HL-60 (cell line): ENCODE measurements around the gene R3HDM2.

Source experiments
- DNase-seq, 2 experiments: peaks; one replicate each; pipeline ENCODE4 v3.0.0-alpha.2; 2010 to 2020; ENCODE audit warnings: low read depth in 1 of 2, low spot score in 1 of 2
- H3K27ac ChIP-seq: fragments of 250-450 bp; sonication (Bioruptor Pico); replicated peaks from 2 replicates; pipeline ENCODE4 v1.5.1; 2020; ENCODE audit warnings: mild to moderate bottlenecking, moderate library complexity
- H3K27me3 ChIP-seq: fragments of 250-450 bp; sonication (Bioruptor Pico); 2 replicates; pipeline ENCODE4 v1.5.1; 2021; ENCODE audit warnings: mild to moderate bottlenecking, moderate library complexity; ENCODE audit not compliant: insufficient read depth, poor library complexity, severe bottlenecking
- H3K4me3 ChIP-seq: replicated peaks from 2 replicates; pipeline ENCODE4 v1.5.1; 2011; ENCODE audit warnings: mild to moderate bottlenecking, control low read depth, low read length; ENCODE audit not compliant: insufficient read depth
- GABPA ChIP-seq: IDR thresholded peaks from 2 replicates; pipeline ENCODE4 v1.6.1; 2012; ENCODE audit warnings: low read depth
- POLR2AphosphoS5 ChIP-seq: IDR thresholded peaks from 2 replicates; pipeline ENCODE4 v1.6.1; 2012; ENCODE audit warnings: low read depth
- SPI1 ChIP-seq: IDR thresholded peaks from 2 replicates; pipeline ENCODE4 v1.6.1; 2012; ENCODE audit warnings: low read depth, mild to moderate bottlenecking, borderline replicate concordance
- TF ChIP-seq, protein P1 (sequence below): IDR thresholded peaks from one replicate; pipeline ENCODE4 v1.5.1; 2011; ENCODE audit warnings: low read length, control low read depth, inconsistent platforms; ENCODE audit not compliant: insufficient read depth
- TF ChIP-seq, protein P2 (sequence below): IDR thresholded peaks from 2 replicates; pipeline ENCODE4 v1.6.1; 2012; ENCODE audit warnings: low read depth; ENCODE audit not compliant: insufficient replicate concordance

Gene R3HDM2

DNA sequence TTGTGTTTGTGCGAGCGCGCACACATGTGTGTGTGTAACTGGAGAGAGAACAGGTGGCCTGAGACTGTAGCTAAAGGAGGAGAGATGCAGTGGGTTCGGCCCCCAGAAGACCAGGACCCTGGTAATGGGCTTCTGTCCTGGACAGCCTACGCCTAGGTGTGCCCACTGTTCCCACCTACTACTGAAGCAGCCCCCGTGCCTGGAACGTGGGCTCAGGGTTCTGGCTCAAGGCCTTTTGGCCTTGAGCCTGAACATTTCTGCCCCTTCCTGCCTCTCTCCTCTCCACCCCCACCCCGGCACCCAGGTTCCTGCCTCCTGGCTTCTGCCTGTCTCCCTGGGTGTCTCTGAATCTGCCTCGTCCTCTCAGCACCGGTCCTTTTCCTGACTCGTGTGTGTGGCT lies 215.8 kb downstream of the R3HDM2 start:
- peaks cover 53% of the 10 kb centered on the region for H3K27me3 ChIP-seq
- DNase-seq, result no peak
- TF ChIP-seq SPI1 (no peak), GABPA (no peak), POLR2AphosphoS5 (no peak)
- TF ChIP-seq, protein P1, sequence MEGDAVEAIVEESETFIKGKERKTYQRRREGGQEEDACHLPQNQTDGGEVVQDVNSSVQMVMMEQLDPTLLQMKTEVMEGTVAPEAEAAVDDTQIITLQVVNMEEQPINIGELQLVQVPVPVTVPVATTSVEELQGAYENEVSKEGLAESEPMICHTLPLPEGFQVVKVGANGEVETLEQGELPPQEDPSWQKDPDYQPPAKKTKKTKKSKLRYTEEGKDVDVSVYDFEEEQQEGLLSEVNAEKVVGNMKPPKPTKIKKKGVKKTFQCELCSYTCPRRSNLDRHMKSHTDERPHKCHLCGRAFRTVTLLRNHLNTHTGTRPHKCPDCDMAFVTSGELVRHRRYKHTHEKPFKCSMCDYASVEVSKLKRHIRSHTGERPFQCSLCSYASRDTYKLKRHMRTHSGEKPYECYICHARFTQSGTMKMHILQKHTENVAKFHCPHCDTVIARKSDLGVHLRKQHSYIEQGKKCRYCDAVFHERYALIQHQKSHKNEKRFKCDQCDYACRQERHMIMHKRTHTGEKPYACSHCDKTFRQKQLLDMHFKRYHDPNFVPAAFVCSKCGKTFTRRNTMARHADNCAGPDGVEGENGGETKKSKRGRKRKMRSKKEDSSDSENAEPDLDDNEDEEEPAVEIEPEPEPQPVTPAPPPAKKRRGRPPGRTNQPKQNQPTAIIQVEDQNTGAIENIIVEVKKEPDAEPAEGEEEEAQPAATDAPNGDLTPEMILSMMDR, result no peak
- TF ChIP-seq, protein P2, sequence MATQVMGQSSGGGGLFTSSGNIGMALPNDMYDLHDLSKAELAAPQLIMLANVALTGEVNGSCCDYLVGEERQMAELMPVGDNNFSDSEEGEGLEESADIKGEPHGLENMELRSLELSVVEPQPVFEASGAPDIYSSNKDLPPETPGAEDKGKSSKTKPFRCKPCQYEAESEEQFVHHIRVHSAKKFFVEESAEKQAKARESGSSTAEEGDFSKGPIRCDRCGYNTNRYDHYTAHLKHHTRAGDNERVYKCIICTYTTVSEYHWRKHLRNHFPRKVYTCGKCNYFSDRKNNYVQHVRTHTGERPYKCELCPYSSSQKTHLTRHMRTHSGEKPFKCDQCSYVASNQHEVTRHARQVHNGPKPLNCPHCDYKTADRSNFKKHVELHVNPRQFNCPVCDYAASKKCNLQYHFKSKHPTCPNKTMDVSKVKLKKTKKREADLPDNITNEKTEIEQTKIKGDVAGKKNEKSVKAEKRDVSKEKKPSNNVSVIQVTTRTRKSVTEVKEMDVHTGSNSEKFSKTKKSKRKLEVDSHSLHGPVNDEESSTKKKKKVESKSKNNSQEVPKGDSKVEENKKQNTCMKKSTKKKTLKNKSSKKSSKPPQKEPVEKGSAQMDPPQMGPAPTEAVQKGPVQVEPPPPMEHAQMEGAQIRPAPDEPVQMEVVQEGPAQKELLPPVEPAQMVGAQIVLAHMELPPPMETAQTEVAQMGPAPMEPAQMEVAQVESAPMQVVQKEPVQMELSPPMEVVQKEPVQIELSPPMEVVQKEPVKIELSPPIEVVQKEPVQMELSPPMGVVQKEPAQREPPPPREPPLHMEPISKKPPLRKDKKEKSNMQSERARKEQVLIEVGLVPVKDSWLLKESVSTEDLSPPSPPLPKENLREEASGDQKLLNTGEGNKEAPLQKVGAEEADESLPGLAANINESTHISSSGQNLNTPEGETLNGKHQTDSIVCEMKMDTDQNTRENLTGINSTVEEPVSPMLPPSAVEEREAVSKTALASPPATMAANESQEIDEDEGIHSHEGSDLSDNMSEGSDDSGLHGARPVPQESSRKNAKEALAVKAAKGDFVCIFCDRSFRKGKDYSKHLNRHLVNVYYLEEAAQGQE, result no peak
- H3K4me3 ChIP-seq, result no peak overlapping the region
- H3K27ac ChIP-seq, result no peak overlapping the region

DNA sequence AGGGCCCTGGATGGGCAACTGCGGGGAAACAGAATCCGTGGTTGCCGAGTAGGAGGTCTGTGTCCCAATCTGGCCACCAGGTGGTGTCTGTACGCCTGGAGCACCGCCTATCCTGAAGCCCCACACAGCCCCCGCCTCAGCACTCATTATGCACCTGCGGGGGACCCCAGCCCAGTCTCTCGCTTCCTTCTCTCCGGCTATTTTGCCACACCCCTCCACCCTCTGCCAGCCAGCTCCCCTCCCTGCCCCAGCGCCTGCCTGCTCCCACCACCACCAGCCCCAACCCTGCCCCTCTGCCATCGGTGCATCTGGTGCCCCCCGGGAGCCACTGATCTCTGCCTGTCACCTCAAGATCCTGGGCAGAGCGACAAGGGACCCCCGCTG lies 216.5 kb downstream of the R3HDM2 start:
- Histone ChIP-seq H3K27me3 (peaks cover 47% of the 10 kb centered on the region), H3K4me3 (no peak overlapping the region), H3K27ac (no peak overlapping the region)
- DNase-seq, result peak in 1 of 2 experiments; percentile 61
- TF ChIP-seq, protein P2, result no peak
- TF ChIP-seq, protein P1, result peak; percentile 82

DNA sequence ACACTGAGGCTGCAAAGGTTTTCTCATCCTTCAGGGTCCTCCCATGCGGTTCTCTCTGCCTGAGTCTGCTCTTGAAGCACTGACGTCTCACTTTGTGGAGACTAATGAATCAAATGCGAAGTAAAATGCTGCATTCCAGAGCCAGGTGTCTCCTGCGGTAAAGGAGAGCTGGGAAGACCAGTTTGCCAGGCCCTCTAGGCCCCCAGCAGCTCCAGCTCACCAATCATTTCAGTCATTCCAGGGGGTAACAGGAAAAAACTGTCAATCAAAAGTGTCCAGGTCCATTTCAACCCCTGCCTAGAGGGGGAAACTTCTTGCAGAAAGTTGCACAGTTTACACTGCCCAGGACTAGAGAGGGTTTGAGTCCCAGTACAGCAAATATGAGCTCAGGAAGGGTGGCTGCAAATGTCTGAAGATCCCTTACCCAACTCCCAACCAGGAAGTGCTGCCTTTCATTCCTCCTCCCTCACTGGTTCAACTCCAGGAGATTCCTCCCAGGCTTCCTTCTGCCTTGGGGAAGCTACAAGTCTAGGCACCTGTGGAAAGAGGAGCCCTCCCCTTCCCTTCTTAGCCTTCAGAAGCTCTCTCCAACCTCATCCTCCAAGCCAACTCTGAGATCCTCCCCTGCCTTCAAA lies 217.0 kb downstream of the R3HDM2 start:
- DNase-seq, result no peak
- peaks cover 42% of the 10 kb centered on the region for H3K27me3 ChIP-seq
- no peak overlapping the region for H3K27ac ChIP-seq
- TF ChIP-seq POLR2AphosphoS5, result no peak
- TF ChIP-seq, protein P2, result no peak
- no peak for TF ChIP-seq SPI1
- TF ChIP-seq GABPA, result no peak
- TF ChIP-seq, protein P1, result no peak
- H3K4me3 ChIP-seq, result no peak overlapping the region
